IPS DF 6.9 (cell line): ENCODE data around the gene OR2Y1.
"Not testable (repeated sequence)": the region's sequence is repeated elsewhere in the genome, so short reads cannot be mapped to it uniquely, and the experiment has no call there.

ENCODE experiments used
- DNase-seq: peaks from one replicate; pipeline ENCODE4 v3.0.0-alpha.2; 2013; ENCODE audit warnings: low read depth, low spot score
- H3K27ac ChIP-seq: one replicate; pipeline ENCODE4 v1.5.1; 2013; ENCODE audit warnings: low read length, control low read depth
- H3K27me3 ChIP-seq: 2 replicates; pipeline ENCODE4 v1.6.1; 2013; ENCODE audit warnings: mild to moderate bottlenecking, low read length; ENCODE audit not compliant: control insufficient read depth, insufficient read depth
- H3K36me3 ChIP-seq: 2 replicates; pipeline ENCODE4 v1.6.1; 2013; ENCODE audit warnings: low read length; ENCODE audit not compliant: control insufficient read depth, insufficient read depth
- H3K4me1 ChIP-seq: 2 replicates; pipeline ENCODE4 v1.6.1; 2013; ENCODE audit warnings: low read length; ENCODE audit not compliant: control insufficient read depth, insufficient read depth
- H3K4me3 ChIP-seq: 2 replicates; pipeline ENCODE4 v1.5.1; 2013; ENCODE audit warnings: mild to moderate bottlenecking, low read length
- H3K9me3 ChIP-seq: 2 replicates; pipeline ENCODE4 v1.6.1; 2013; ENCODE audit warnings: low read length, inconsistent platforms; ENCODE audit not compliant: control insufficient read depth, insufficient read depth
- WGBS: extraction: QIAGEN DNeasy Blood & Tissue Kit; methylation state at CpG from one replicate; pipeline ENCODE4 v1.1.7; 2013; ENCODE audit warnings: mixed read lengths, missing lambda C conversion rate; ENCODE audit not compliant: insufficient read length, insufficient coverage; 5-methylcytosine and 5-hydroxymethylcytosine counted together

OR2Y1 gene

GRCh38 chr5:180700440-180700839 lies 39.4 kb downstream of the OR2Y1 start:
- WGBS: no CpG with 5 or more reads among the region's 4 CpGs

GRCh38 chr5:180699042-180699441 lies 40.8 kb downstream of the OR2Y1 start:
- DNase-seq: no peak
- no CpG with 5 or more reads among the region's 1 CpG for WGBS
- no peaks in the 10 kb centered on the region for H3K4me1 ChIP-seq
- H3K36me3 ChIP-seq: no peaks in the 10 kb centered on the region
- no peaks in the 10 kb centered on the region for H3K9me3 ChIP-seq
- no peaks in the 10 kb centered on the region for H3K27me3 ChIP-seq
- no peak overlapping the region for H3K27ac ChIP-seq
- no peak overlapping the region for H3K4me3 ChIP-seq

More at GRCh38 chr5:180700440-180700839, 39.4 kb downstream of the OR2Y1 start:
- not testable (repeated sequence) for H3K27me3 ChIP-seq, H3K27ac ChIP-seq, H3K36me3 ChIP-seq, DNase-seq, H3K4me1 ChIP-seq, H3K4me3 ChIP-seq, H3K9me3 ChIP-seq

DNA sequence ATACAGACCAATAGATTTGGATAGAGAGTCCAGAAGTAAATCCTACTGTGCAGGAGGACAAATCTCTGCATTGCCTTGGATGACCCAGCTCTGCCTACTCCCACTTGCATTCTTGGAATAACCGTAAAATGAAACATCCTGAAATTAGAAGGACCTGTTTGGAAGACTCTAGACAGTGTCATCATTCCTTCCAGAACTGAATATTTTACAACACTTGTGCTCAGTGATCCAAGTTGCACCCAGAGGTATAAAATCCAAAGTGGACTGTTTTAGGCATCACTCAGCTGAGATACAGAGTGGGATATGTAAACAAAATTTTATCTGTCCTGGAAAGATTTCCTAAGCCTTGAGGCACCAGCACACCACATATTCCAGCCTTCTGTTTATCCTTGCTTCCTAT lies 43.7 kb downstream of the OR2Y1 start:
- Histone ChIP-seq H3K4me1 (no peaks in the 10 kb centered on the region), H3K27me3 (no peaks in the 10 kb centered on the region), H3K36me3 (no peaks in the 10 kb centered on the region), H3K9me3 (no peaks in the 10 kb centered on the region), H3K4me3 (no peak overlapping the region), H3K27ac (no peak overlapping the region)
- no peak for DNase-seq
- WGBS: no CpG with 5 or more reads among the region's 1 CpG

DNA sequence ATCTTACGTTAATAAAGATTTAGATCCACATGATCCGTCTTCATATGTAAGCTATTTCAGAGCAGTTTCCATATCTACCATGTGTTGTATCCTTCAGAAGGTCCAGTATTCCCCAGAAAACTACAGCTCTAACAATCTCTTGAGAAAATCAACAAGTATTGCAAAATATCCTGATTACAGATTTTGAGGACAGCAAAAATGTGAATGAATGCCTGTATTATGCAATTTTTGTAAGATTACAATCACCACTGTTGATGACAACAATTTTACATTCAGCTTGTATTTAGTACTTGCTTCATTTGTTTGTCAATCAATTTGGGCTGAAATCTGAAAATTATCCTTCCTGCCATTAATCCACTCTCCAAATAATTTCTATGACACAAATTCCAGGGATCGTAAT lies 47.4 kb downstream of the OR2Y1 start:
- DNase-seq: no peak
- no peaks in the 10 kb centered on the region for H3K9me3 ChIP-seq
- no peak overlapping the region for H3K27ac ChIP-seq
- no peak overlapping the region for H3K4me3 ChIP-seq
- WGBS: no CpG with 5 or more reads among the region's 3 CpGs
- no peaks in the 10 kb centered on the region for H3K27me3 ChIP-seq
- H3K4me1 ChIP-seq: no peaks in the 10 kb centered on the region
- H3K36me3 ChIP-seq: no peaks in the 10 kb centered on the region

- Histone ChIP-seq H3K27ac (no peak overlapping the region), H3K9me3 (no peaks in the 10 kb centered on the region), H3K36me3 (no peaks in the 10 kb centered on the region), H3K4me3 (no peak overlapping the region), H3K4me1 (no peaks in the 10 kb centered on the region), H3K27me3 (no peaks in the 10 kb centered on the region)
- WGBS: no CpG with 5 or more reads among the region's 6 CpGs
- DNase-seq: no peak
These were observed 48.8 kb downstream of the OR2Y1 start for GRCh38 chr5:180691046-180691445.

DNA sequence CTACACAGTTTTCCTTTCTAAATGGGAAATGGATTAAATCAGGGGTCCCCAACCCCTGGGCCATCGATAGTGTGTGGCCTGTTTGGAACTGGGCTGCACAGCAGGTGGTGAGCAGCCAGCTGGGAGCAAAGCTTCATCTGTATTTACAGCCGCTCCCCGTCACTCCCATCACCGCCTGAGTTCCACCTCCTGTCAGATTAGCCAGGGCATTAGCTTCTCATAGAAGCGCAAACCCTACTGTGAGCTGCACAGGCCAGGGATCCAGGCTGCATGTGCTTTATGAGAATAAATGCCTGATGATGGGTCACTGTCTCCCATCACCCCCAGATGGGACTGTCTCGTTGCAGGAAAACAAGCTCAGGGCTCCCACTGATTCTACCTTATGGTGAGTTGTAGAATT lies 49.3 kb downstream of the OR2Y1 start:
- DNase-seq: no peak
- H3K36me3 ChIP-seq: no peaks in the 10 kb centered on the region
- H3K27ac ChIP-seq: no peak overlapping the region
- no peaks in the 10 kb centered on the region for H3K9me3 ChIP-seq
- no peaks in the 10 kb centered on the region for H3K27me3 ChIP-seq
- no peaks in the 10 kb centered on the region for H3K4me1 ChIP-seq
- H3K4me3 ChIP-seq: no peak overlapping the region
- no CpG with 5 or more reads among the region's 6 CpGs for WGBS

GRCh38 chr5:180689775-180690174 lies 50.1 kb downstream of the OR2Y1 start:
- Histone ChIP-seq H3K27ac (no peak overlapping the region), H3K27me3 (no peaks in the 10 kb centered on the region)
- WGBS: no CpG with 5 or more reads among the region's 7 CpGs

More at GRCh38 chr5:180689775-180690174, 50.1 kb downstream of the OR2Y1 start:
- DNase-seq: no peak
- no peaks in the 10 kb centered on the region for H3K9me3 ChIP-seq
- no peaks in the 10 kb centered on the region for H3K36me3 ChIP-seq
- no peak overlapping the region for H3K4me3 ChIP-seq
- H3K4me1 ChIP-seq: no peaks in the 10 kb centered on the region
